HG02759 (cell line): Measurements from ENCODE around the gene LANCL3.
A peak's percentile ranks its signal among the peaks of the same experiment; 100 is the strongest.

Source experiments
- ATAC-seq: cut with Tn5 transposase; IDR thresholded peaks from one replicate; pipeline ENCODE4 v1.9.1; 2021; ENCODE audit warnings: mild to moderate bottlenecking, moderate library complexity; ENCODE audit not compliant: unreplicated experiment

Gene LANCL3

GRCh38 chrX:37678574-37678973 is 107.1 kb downstream of the LANCL3 start:
- no peak for ATAC-seq

GRCh38 chrX:37679230-37679629 is 107.8 kb downstream of the LANCL3 start:
- no peak for ATAC-seq

GRCh38 chrX:37679888-37680287 is 108.4 kb downstream of the LANCL3 start:
- ATAC-seq: no peak

- ATAC-seq: no peak
Observed at GRCh38 chrX:37684426-37684825, 113.0 kb downstream of the LANCL3 start.

GRCh38 chrX:37684973-37685372 is 113.5 kb downstream of the LANCL3 start:
- no peak for ATAC-seq

- ATAC-seq: peak; percentile 81
Observed at GRCh38 chrX:37685381-37686359, 114.2 kb downstream of the LANCL3 start, which contains the start of gene XK. Gene XK, plus strand, starts transcription at chrX:37685791. Its CDS starts 171 bp downstream, at chrX:37685962.

GRCh38 chrX:37686369-37686995 is 115.0 kb downstream of the LANCL3 start:
- ATAC-seq: no peak

GRCh38 chrX:37686996-37687395 is 115.5 kb downstream of the LANCL3 start:
- no peak for ATAC-seq

- ATAC-seq: no peak
Observed at GRCh38 chrX:37690119-37690518, 118.7 kb downstream of the LANCL3 start.

- ATAC-seq: no peak
Observed at GRCh38 chrX:37692918-37693317, 121.5 kb downstream of the LANCL3 start.

- no peak for ATAC-seq
Observed at GRCh38 chrX:37697169-37697760, 125.8 kb downstream of the LANCL3 start.

- no peak for ATAC-seq
Observed at GRCh38 chrX:37701588-37701987, 130.1 kb downstream of the LANCL3 start.

GRCh38 chrX:37711991-37712390 is 140.5 kb downstream of the LANCL3 start:
- ATAC-seq: no peak

- no peak for ATAC-seq
Observed at GRCh38 chrX:37712458-37712857, 141.0 kb downstream of the LANCL3 start.

GRCh38 chrX:37714479-37714878 is 143.0 kb downstream of the LANCL3 start:
- ATAC-seq: no peak

GRCh38 chrX:37716602-37717001 is 145.1 kb downstream of the LANCL3 start:
- no peak for ATAC-seq

- no peak for ATAC-seq
Observed at GRCh38 chrX:37717708-37718107, 146.2 kb downstream of the LANCL3 start.

GRCh38 chrX:37722595-37722994 is 151.1 kb downstream of the LANCL3 start:
- ATAC-seq: no peak

GRCh38 chrX:37726346-37726745 is 154.9 kb downstream of the LANCL3 start:
- ATAC-seq: no peak
